IMR-90 (cell line): ENCODE data around the gene MRPL4. TPM values are rescaled to one million over a fixed set of nuclear protein-coding genes. Genes with fewer than 3 reads are reported as not detected.
A peak's percentile ranks its signal among the peaks of the same experiment; 100 is the strongest.

Experiments
- ATAC-seq: fragments of 200-7000 bp; cut with Tn5 transposase; 2 replicates; pipeline ENCODE4 v1.9.1; 2020; ENCODE audit warnings: low read depth, mild to moderate bottlenecking, moderate library complexity
- BruUV-seq: library from RNA; stranded (reverse); fragments of 400-500 nt; replicated peaks from 2 replicates; lab custom pipeline; 2021; lab: Mats Ljungman, UMichigan
- CTCF ChIA-PET: fragments of 300-600 bp; formaldehyde crosslinking; extraction: SDS; loops from one replicate; lab custom pipeline; 2021; ENCODE audit warnings: antibody characterized with exemption; lab: Yijun Ruan, JAX
- POLR2A ChIA-PET: fragments of 300-600 bp; sonication (Branson Sonifier 250); formaldehyde crosslinking; loops from one replicate; lab custom pipeline; 2022; ENCODE audit warnings: antibody characterized with exemption; ENCODE audit not compliant: unreplicated experiment; lab: Charles Lee
- DNase-seq: peaks from one replicate; pipeline ENCODE4 v3.0.0; 2013
- H2AFZ ChIP-seq: replicated peaks from 2 replicates; pipeline ENCODE3; 2013; ENCODE audit warnings: low read length, mild to moderate bottlenecking; ENCODE audit not compliant: poor library complexity
- H2AK5ac ChIP-seq: 2 replicates; pipeline ENCODE4 v1.6.1; 2013; ENCODE audit warnings: low read depth, low read length, inconsistent platforms
- H2AK9ac ChIP-seq: replicated peaks from 2 replicates; pipeline ENCODE3; 2013; ENCODE audit warnings: mild to moderate bottlenecking, low read depth, low read length, moderate library complexity; ENCODE audit not compliant: poor library complexity
- H2BK120ac ChIP-seq: 2 replicates; pipeline ENCODE4 v1.6.1; 2013; ENCODE audit warnings: low read depth, low read length, inconsistent platforms
- H2BK15ac ChIP-seq: 3 replicates; pipeline ENCODE4 v1.6.1; 2013; ENCODE audit warnings: low read depth, low read length, inconsistent platforms
- H2BK20ac ChIP-seq: 2 replicates; pipeline ENCODE4 v1.6.1; 2013; ENCODE audit warnings: low read depth, mild to moderate bottlenecking, inconsistent platforms, low read length, moderate library complexity
- H2BK5ac ChIP-seq: 2 replicates; pipeline ENCODE4 v1.6.1; 2013; ENCODE audit warnings: mild to moderate bottlenecking, low read depth, low read length, inconsistent platforms; ENCODE audit not compliant: poor library complexity, severe bottlenecking
- H3K14ac ChIP-seq: replicated peaks from 2 replicates; pipeline ENCODE4 v1.6.1; 2013; ENCODE audit warnings: low read depth, low read length, inconsistent platforms
- H3K18ac ChIP-seq: 2 replicates; pipeline ENCODE4 v1.6.1; 2013; ENCODE audit warnings: low read depth, low read length, control low read depth
- H3K23ac ChIP-seq: 2 replicates; pipeline ENCODE4 v1.6.1; 2013; ENCODE audit warnings: low read depth, low read length, inconsistent platforms
- H3K27ac ChIP-seq: 2 replicates; pipeline ENCODE4 v1.5.1; 2013; ENCODE audit warnings: mild to moderate bottlenecking, control low read depth, low read length; ENCODE audit not compliant: insufficient read depth
- H3K27me3 ChIP-seq: 2 replicates; pipeline ENCODE4 v1.6.1; 2013; ENCODE audit warnings: low read length; ENCODE audit not compliant: control insufficient read depth, insufficient read depth
- H3K36me3 ChIP-seq: 2 replicates; pipeline ENCODE4 v1.6.1; 2013; ENCODE audit warnings: low read length, mixed read lengths; ENCODE audit not compliant: control insufficient read depth, insufficient read depth
- H3K4ac ChIP-seq: 2 replicates; pipeline ENCODE4 v1.6.1; 2013; ENCODE audit warnings: low read depth, low read length, inconsistent platforms
- H3K4me1 ChIP-seq: 2 replicates; pipeline ENCODE4 v1.6.1; 2013; ENCODE audit warnings: low read length, mixed read lengths; ENCODE audit not compliant: control insufficient read depth, insufficient read depth
- H3K4me2 ChIP-seq: 2 replicates; pipeline ENCODE4 v1.6.1; 2013; ENCODE audit warnings: low read depth, mild to moderate bottlenecking, control low read depth, low read length, moderate library complexity
- H3K4me3 ChIP-seq: 2 replicates; pipeline ENCODE4 v1.5.1; 2013; ENCODE audit warnings: low read depth, mild to moderate bottlenecking, control low read depth, low read length, moderate library complexity; ENCODE audit not compliant: insufficient read depth
- H3K56ac ChIP-seq: 2 replicates; pipeline ENCODE4 v1.6.1; 2013; ENCODE audit warnings: low read length, inconsistent platforms; ENCODE audit not compliant: insufficient read depth; ENCODE audit errors: extremely low read depth
- H3K79me1 ChIP-seq, 2 experiments: 2 replicates each; pipeline ENCODE4 v1.6.1; 2013; ENCODE audit warnings: low read length in 2 of 2, inconsistent platforms in 1 of 2, low read depth in 1 of 2
- H3K9ac ChIP-seq: 2 replicates; pipeline ENCODE4 v1.6.1; 2013; ENCODE audit warnings: low read depth, low read length, control low read depth
- H3K9me1 ChIP-seq: 2 replicates; pipeline ENCODE4 v1.6.1; 2013; ENCODE audit warnings: low read length, inconsistent platforms; ENCODE audit not compliant: insufficient read depth
- H3K9me3 ChIP-seq: 2 replicates; pipeline ENCODE4 v1.6.1; 2013; ENCODE audit warnings: low read length; ENCODE audit not compliant: control insufficient read depth, insufficient read depth
- H4K20me1 ChIP-seq: 2 replicates; pipeline ENCODE4 v1.6.1; 2013; ENCODE audit warnings: low read length, inconsistent platforms; ENCODE audit not compliant: insufficient read depth
- H4K5ac ChIP-seq: 2 replicates; pipeline ENCODE4 v1.6.1; 2013; ENCODE audit warnings: mild to moderate bottlenecking, low read depth, low read length, control low read depth
- H4K8ac ChIP-seq, 2 experiments: 2 replicates each; pipeline ENCODE4 v1.6.1; 2013; ENCODE audit warnings: low read depth in 2 of 2, low read length in 2 of 2, control low read depth in 1 of 2, inconsistent platforms in 1 of 2
- H4K91ac ChIP-seq: 2 replicates; pipeline ENCODE4 v1.6.1; 2013; ENCODE audit warnings: low read depth, low read length, inconsistent platforms; ENCODE audit not compliant: insufficient read depth
- CEBPB ChIP-seq: IDR thresholded peaks from 2 replicates; pipeline ENCODE4 v1.6.1; 2012; ENCODE audit warnings: low read depth, low read length, improper control_type of control experiment
- MAZ ChIP-seq: IDR thresholded peaks from 2 replicates; pipeline ENCODE4 v1.6.1; 2012; ENCODE audit warnings: low read depth, mild to moderate bottlenecking, low read length, improper control_type of control experiment, moderate library complexity, borderline replicate concordance
- RCOR1 ChIP-seq: IDR thresholded peaks from 2 replicates; pipeline ENCODE4 v1.6.1; 2012; ENCODE audit warnings: mild to moderate bottlenecking, low read length, improper control_type of control experiment; ENCODE audit not compliant: insufficient replicate concordance
- SMC3 ChIP-seq: fragments of 150-350 bp; IDR thresholded peaks from 2 replicates; pipeline ENCODE4 v1.6.1; 2016; ENCODE audit warnings: low read depth, mild to moderate bottlenecking, antibody characterized with exemption, low read length, moderate library complexity
- WGBS, 2 experiments: methylation state at CpG; one replicate each; pipeline versions ENCODE4 v1.1.5 to v1.1.7; 2013; ENCODE audit warnings: missing lambda C conversion rate in 2 of 2; ENCODE audit not compliant: insufficient read length in 1 of 2; ENCODE audit errors: extremely low coverage in 2 of 2; 5-methylcytosine and 5-hydroxymethylcytosine counted together
- dilution Hi-C: fragments of 300-500 bp; cut with HindIII; formaldehyde crosslinking; loops from one replicate; pipeline ENCODE4 v1.14.3; 2018; ENCODE audit warnings: low sequenced_read_pairs; ENCODE audit not compliant: unreplicated experiment
- in situ Hi-C: fragments of 300-500 bp; cut with MboI; formaldehyde crosslinking; loops from 3 replicates; pipeline ENCODE4 v1.14.3; 2019; ENCODE audit warnings: low sequenced_read_pairs, inconsistent platforms, mixed read lengths
- intact Hi-C: fragments of 100-400 bp; cut with micrococcal nuclease; formaldehyde crosslinking; loops from 2 replicates; pipeline ENCODE4 v1.10.0; 2022
- polyA plus RNA-seq, 3 experiments: library from polyadenylated mRNA; depleted of rRNA; stranded (reverse); fragments of >200 nt; gene quantifications; 2 replicates each; pipeline ENCODE4 v1.2.3, GENCODE V29; 2012; ENCODE audit warnings: low replicate concordance in 1 of 3
- total RNA-seq: library from RNA; depleted of rRNA; stranded (reverse); fragments of >200 nt; gene quantifications from 2 replicates; pipeline ENCODE4 v1.2.3, GENCODE V29; 2012

The MRPL4 gene
- total and polyA plus RNA-seq, 2 of the 4 experiments (the other 2 are of a cell fraction) = 32.8 to 108 TPM

DNA sequence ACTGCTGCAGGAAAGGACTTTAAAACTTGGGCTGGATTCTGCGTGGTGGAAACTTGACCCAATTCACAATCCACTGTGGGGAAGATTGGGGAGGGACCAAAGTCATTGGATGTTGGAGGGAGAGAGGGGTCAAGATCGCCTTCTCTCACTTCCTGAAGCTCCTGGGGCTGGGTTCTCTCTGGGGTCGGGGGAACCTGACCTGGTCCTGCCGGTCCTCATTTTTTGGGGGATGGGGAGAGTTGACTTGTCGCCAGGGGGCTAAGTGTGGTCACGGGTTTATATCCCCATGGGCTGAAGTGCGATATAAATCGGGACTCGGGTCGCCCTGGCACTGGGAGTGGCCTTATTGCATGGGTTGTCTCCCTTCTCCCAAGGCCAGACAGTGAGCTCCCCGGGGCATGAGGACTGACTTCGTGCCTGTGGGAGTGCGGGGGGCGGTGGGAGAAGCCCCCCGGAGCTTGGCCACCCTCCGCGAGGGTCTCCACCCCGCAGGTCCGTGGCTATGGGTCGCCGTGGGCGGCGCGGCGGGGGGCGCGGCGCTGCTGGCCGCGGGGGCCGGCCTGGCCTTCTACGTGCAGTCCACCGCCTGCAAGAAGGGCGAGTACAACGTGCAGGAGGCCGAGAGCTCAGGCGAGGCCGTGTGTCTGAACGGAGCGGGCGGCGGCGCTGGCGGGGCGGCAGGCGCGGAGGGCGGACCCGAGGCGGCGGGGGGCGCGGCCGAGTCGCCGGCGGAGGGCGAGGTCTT is 44.0 kb downstream of the MRPL4 start:
- H4K8ac ChIP-seq = no peak overlapping the region
- intact Hi-C loops (no loop called here), in situ Hi-C loops (no loop called here), dilution Hi-C loops (no loop called here)
- no peak overlapping the region for H4K91ac ChIP-seq
- H3K18ac ChIP-seq = no peak overlapping the region
- H2AFZ ChIP-seq = peak overlapping the region; percentile 33
- H2BK120ac ChIP-seq = no peak overlapping the region
- peaks cover 10% of the 10 kb centered on the region for H3K4me1 ChIP-seq
- no peak overlapping the region for H3K4ac ChIP-seq
- ChIA-PET CTCF (no interaction called here), POLR2A (no interaction called here)
- H3K27me3 ChIP-seq = no peaks in the 10 kb centered on the region; the same call in 1 of the 2 replicates
- no peak overlapping the region for H3K14ac ChIP-seq
- no peak overlapping the region for H2AK9ac ChIP-seq
- BruUV-seq = no TSS peak
- no peak overlapping the region for H4K5ac ChIP-seq
- H3K23ac ChIP-seq = no peak overlapping the region
- TF ChIP-seq SMC3 (no peak), MAZ (no peak), RCOR1 (no peak), CEBPB (no peak)
- no peaks in the 10 kb centered on the region for H3K9me1 ChIP-seq
- DNase-seq (no peak), ATAC-seq (no peak)
- peaks cover 0 to 4% of the 10 kb centered on the region in 2 experiments; a peak in 1 of 4 replicates for H3K79me1 ChIP-seq
- H2BK5ac ChIP-seq = no peak overlapping the region
- no peak overlapping the region for H3K27ac ChIP-seq
- 48% methylated on average over 22 of the region's 58 CpGs; no CpG with 5 or more reads in 1 of the 2 experiments for WGBS, 2 experiments
- H3K4me2 ChIP-seq = 0 out of 2 replicates have a peak overlapping the region, but pooled peaks have one; percentile 11
- no peak overlapping the region for H3K9ac ChIP-seq
- H3K56ac ChIP-seq = no peak overlapping the region
- H3K4me3 ChIP-seq = no peak overlapping the region
- no peaks in the 10 kb centered on the region for H3K9me3 ChIP-seq
- 0 out of 2 replicates have a peak overlapping the region, but pooled peaks have one; percentile 24 for H2AK5ac ChIP-seq
- H2BK15ac ChIP-seq = no peak overlapping the region
- H2BK20ac ChIP-seq = no peak overlapping the region
- H4K20me1 ChIP-seq = peaks cover 6% of the 10 kb centered on the region
- peaks cover 14% of the 10 kb centered on the region; the same call in 1 of the 2 replicates for H3K36me3 ChIP-seq
